Keratinocyte (primary cell): ENCODE measurements around the gene CCDC182.

Source experiments
- CTCF ChIP-seq, 3 experiments: IDR thresholded peaks in 1 of 3; conservative IDR thresholded peaks in 1 of 3; optimal IDR thresholded peaks in 1 of 3; 2 replicates in 2 of 3; 3 replicates in 1 of 3; pipeline versions ENCODE3 to v1.5.1; 2011; ENCODE audit warnings: low read length in 3 of 3, mild to moderate bottlenecking in 3 of 3, moderate library complexity in 2 of 3, control low read depth in 1 of 3, inconsistent platforms in 1 of 3; ENCODE audit not compliant: insufficient read depth in 2 of 3; ENCODE audit errors: extremely low read depth in 1 of 3
- EZH2 ChIP-seq: IDR thresholded peaks from one replicate; pipeline ENCODE4 v1.6.1; 2012; ENCODE audit warnings: inconsistent platforms, mild to moderate bottlenecking, low read length, moderate library complexity

GRCh38 chr17:57750109-57750871, 5.2 kb upstream of the CCDC182 start:
- TF ChIP-seq CTCF (optimal IDR thresholded peaks at IDR 0.05 in 1 of 3, IDR thresholded peaks at IDR 0.05 in 1 of 3, conservative IDR thresholded peaks at IDR 0.05 in 1 of 3; ENCODE audit: extremely low read depth in 1 of 3, insufficient read depth in 2 of 3, low read length in 3 of 3), result no peak
- no peak for TF ChIP-seq EZH2
